GM12873 (cell line): ENCODE results near the gene TMEM63A.

Source experiments
- TF ChIP-seq, protein P1 (sequence below): IDR thresholded peaks from 2 replicates; pipeline ENCODE4 v1.5.1; 2012; ENCODE audit warnings: low read depth, mild to moderate bottlenecking, moderate library complexity, low read length, control low read depth; ENCODE audit not compliant: insufficient read depth; ENCODE audit errors: missing control alignments

TMEM63A gene

GRCh38 chr1:225835856-225836255 is 46.3 kb downstream of the TMEM63A start:
- TF ChIP-seq, protein P1, sequence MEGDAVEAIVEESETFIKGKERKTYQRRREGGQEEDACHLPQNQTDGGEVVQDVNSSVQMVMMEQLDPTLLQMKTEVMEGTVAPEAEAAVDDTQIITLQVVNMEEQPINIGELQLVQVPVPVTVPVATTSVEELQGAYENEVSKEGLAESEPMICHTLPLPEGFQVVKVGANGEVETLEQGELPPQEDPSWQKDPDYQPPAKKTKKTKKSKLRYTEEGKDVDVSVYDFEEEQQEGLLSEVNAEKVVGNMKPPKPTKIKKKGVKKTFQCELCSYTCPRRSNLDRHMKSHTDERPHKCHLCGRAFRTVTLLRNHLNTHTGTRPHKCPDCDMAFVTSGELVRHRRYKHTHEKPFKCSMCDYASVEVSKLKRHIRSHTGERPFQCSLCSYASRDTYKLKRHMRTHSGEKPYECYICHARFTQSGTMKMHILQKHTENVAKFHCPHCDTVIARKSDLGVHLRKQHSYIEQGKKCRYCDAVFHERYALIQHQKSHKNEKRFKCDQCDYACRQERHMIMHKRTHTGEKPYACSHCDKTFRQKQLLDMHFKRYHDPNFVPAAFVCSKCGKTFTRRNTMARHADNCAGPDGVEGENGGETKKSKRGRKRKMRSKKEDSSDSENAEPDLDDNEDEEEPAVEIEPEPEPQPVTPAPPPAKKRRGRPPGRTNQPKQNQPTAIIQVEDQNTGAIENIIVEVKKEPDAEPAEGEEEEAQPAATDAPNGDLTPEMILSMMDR: no peak

DNA sequence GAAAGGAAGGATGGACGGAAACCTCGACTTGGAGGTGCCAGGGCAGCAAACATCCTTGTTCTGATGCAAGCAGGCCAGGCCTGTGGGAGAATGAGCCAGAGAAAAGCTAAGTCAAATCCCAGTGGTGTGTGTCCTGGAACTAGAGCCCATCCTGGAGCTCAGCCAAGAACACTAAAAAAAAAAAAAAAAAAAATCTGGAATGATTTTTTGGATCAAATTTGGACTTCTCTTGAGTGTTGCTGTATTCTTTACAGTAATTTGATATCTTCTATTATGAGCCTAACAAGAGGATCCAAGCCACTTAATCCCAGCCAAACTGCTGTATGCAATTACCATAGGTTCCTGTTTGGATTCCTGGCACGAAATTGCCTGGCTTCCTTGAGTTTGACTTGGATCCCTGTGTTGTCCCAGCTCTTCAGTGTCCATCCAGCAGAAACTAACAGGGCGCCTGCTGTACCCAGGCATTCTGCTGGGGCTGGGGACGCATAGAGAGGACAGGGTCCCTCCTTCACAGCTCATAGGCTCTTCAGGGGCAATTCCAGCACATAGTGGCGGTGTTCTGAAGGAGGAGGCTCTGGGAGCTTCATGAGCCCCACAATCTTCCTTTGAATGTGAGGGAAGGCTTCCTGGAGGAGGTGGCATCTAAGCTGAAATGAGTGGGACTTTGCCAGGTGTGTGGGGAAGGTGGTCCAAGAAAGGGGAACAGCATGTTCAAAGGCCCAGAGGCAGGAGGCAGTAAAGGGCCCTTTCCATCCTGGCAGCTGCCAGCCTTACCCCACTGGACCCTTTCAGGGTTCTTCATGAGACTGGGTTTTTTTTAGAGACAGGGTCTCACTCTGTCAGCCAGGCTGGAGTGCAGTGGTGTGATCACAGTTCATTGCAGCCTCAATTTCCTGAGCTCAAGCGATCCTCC is 47.5 kb downstream of the TMEM63A start:
- TF ChIP-seq, protein P1: no peak

GRCh38 chr1:225830841-225831240 is 51.3 kb downstream of the TMEM63A start:
- TF ChIP-seq, protein P1: no peak

DNA sequence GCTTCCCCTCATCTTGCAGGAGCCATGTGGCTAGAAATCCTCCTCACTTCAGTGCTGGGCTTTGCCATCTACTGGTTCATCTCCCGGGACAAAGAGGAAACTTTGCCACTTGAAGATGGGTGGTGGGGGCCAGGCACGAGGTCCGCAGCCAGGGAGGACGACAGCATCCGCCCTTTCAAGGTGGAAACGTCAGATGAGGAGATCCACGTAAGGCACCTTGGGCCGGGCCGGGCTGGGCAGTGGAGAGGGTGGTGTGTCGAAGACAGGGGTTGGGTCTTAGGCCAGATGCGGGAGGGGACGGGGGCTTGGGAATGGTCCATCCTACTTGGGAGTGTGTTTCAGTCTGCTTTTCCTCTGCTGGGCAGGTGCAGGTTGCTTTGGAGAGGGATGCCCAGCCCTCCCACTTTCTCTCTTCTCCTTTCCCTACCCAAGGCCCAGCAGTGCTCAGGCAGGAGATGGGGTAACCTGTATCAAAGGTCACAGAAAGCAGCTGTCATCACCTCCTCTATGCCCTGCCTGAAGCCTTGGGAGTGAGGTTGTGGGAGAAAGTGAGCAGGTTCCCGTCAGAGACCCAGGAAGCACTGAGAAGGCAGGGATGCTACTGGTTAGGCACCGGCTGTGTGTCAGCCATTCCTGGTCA is 53.4 kb downstream of the TMEM63A start:
- TF ChIP-seq, protein P1: no peak

- TF ChIP-seq, protein P1: no peak
Measured at GRCh38 chr1:225827076-225827475, 55.1 kb downstream of the TMEM63A start.

DNA sequence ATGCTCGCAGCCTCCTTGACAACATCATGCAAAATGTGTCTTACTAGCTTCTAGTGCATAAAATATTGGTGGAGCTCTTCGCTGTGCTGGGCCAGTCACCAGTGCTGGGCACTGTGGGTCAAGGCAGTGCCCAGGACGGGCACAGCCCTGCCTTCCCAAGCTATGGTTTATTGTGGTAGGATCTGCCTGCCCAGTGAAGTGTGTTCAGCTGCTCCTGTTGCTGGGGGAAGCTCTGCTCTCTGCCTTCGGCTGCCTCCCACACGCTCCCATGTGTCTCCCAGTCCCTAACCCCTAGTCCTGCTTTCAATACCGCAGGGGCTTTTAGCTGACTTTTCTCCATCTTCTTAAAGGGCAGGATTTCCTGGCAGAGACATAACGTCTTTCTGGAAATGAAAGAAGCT is 56.6 kb downstream of the TMEM63A start:
- TF ChIP-seq, protein P1: no peak

- TF ChIP-seq, protein P1: no peak
Measured at GRCh38 chr1:225825078-225825477, 57.1 kb downstream of the TMEM63A start.
